HG03097 (cell line): ENCODE data around the gene PCCB.
"Not testable (repeated sequence)": the region's sequence is repeated elsewhere in the genome, so short reads cannot be mapped to it uniquely, and the experiment has no call there.

Experiments used
- ATAC-seq: cut with Tn5 transposase; IDR thresholded peaks from one replicate; pipeline ENCODE4 v1.9.1; 2021; ENCODE audit not compliant: unreplicated experiment, low FRiP score

The PCCB gene

GRCh38 chr3:136311261-136311660 is 61.1 kb downstream of the PCCB start:
- no peak for ATAC-seq

GRCh38 chr3:136311968-136312367 is 61.8 kb downstream of the PCCB start:
- no peak for ATAC-seq

- no peak for ATAC-seq
Observed at GRCh38 chr3:136326316-136326715, 76.2 kb downstream of the PCCB start.

GRCh38 chr3:136327671-136328070 is 77.5 kb downstream of the PCCB start:
- no peak for ATAC-seq

GRCh38 chr3:136329593-136329992 is 79.5 kb downstream of the PCCB start:
- no peak for ATAC-seq

- ATAC-seq, result no peak
Observed at GRCh38 chr3:136330900-136331299, 80.8 kb downstream of the PCCB start.

- no peak for ATAC-seq
Observed at GRCh38 chr3:136332302-136332701, 82.2 kb downstream of the PCCB start.

- no peak for ATAC-seq
Observed at GRCh38 chr3:136332776-136333175, 82.6 kb downstream of the PCCB start.

- no peak for ATAC-seq
Observed at GRCh38 chr3:136334209-136334608, 84.1 kb downstream of the PCCB start.

- ATAC-seq, result not testable (repeated sequence)
Observed at GRCh38 chr3:136334726-136335125, 84.6 kb downstream of the PCCB start.

- ATAC-seq, result no peak
Observed at GRCh38 chr3:136336329-136337100, 86.4 kb downstream of the PCCB start.

- ATAC-seq, result no peak
Observed at GRCh38 chr3:136343446-136343845, 93.3 kb downstream of the PCCB start.

GRCh38 chr3:136343873-136344555 is 93.9 kb downstream of the PCCB start:
- no peak for ATAC-seq

- ATAC-seq, result no peak
Observed at GRCh38 chr3:136346486-136346885, 96.3 kb downstream of the PCCB start.

GRCh38 chr3:136350132-136350531 is 100.0 kb downstream of the PCCB start:
- ATAC-seq, result no peak

- ATAC-seq, result no peak
Observed at GRCh38 chr3:136350557-136350956, 100.4 kb downstream of the PCCB start.

- ATAC-seq, result no peak
Observed at GRCh38 chr3:136351351-136351750, 101.2 kb downstream of the PCCB start.

GRCh38 chr3:136351905-136352304 is 101.8 kb downstream of the PCCB start:
- no peak for ATAC-seq

- ATAC-seq, result no peak
Observed at GRCh38 chr3:136353461-136353860, 103.3 kb downstream of the PCCB start.

- ATAC-seq, result no peak
Observed at GRCh38 chr3:136366289-136366688, 116.1 kb downstream of the PCCB start.

- not testable (repeated sequence) for ATAC-seq
Observed at GRCh38 chr3:136375800-136376199, 125.7 kb downstream of the PCCB start.

- ATAC-seq, result no peak
Observed at GRCh38 chr3:136377508-136377907, 127.4 kb downstream of the PCCB start.
